ENCODE results near the gene SZT2. TPM values are rescaled to one million over a fixed set of nuclear protein-coding genes. Genes with fewer than 3 reads are reported as not detected.

The SZT2 gene
- polyA plus RNA-seq, 1 donor = 26.3 TPM

DNA sequence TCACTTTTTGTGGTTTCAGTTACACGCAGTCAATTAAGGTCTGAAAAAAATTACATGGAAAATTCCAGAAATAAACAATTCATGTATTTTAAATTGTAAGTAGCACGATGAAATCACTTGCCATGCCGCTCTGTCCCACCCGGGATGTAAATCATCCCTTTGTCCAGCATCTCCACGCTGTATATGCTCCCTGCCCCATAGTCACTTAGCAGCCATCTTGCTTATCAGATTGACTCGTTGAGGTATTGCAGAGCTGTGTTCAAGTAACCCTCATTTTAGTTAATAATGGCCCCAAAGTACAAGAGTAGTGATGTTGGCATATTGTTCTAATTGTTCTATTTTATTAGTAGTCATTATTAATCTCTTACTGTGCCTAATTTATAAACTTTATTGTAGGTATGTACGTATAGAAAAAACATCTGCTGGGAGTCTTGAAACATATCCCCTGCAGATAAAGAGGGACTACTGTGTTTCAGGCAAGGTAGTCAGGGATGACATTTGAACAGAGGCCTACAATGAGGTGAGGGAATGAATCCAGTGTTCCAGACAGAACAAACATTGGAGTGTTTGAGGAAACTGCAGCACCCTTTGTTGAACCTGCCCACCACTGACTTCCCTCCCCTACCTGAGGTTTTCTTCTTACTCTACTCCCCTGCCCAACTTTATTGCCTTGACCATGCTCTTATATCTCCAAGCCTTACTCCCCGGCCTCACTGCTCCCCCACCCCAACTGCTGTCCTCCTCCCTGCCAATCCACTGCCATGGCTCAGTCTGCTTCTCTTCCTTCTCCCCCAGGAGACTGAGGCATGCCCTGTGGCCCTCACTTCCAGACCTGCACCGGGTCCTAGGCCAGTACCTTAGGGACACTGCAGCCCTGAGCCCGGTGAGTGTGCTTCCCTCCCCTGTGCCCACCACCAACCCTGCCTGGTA, 38.0 kb upstream of the SZT2 start:
- H3K4me3 ChIP-seq (ENCODE audit: low read length) = no peak overlapping the region
- peaks cover 4% of the 10 kb centered on the region for H3K27me3 ChIP-seq (ENCODE audit: control insufficient read depth, insufficient read depth, low read length)
- DNase-seq = no peak
- no peaks in the 10 kb centered on the region for H3K9me3 ChIP-seq (ENCODE audit: control insufficient read depth, low read depth, low read length)
- no peak overlapping the region for H3K27ac ChIP-seq (ENCODE audit: low read length)
- WGBS (ENCODE audit: insufficient coverage, low lambda C conversion rate) = 80% methylated on average over 2 of the region's 10 CpGs
- no peaks in the 10 kb centered on the region for H3K36me3 ChIP-seq (ENCODE audit: control insufficient read depth, insufficient read depth, low read length)
- H3K4me1 ChIP-seq (ENCODE audit: control insufficient read depth, insufficient read depth, low read length) = peaks cover 14% of the 10 kb centered on the region

DNA sequence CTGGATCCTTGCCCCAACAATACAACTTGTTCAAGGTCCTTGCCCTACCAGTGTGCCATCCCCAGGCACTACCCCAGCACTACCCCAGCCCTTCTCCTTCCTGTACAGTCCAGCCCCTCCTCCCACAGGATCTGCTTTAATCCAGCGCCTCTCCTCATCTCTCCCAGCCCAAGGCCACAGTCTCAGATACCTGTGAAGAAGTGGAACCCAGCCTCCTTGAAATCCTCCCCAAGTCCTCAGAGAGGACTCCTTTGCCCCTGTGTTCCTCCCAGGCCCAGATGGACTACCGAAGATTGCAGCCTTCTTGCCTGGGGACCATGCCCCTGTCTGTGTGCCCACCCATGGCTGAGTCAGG, 37.4 kb upstream of the SZT2 start:
- H3K4me1 ChIP-seq (ENCODE audit: control insufficient read depth, insufficient read depth, low read length) = peaks cover 18% of the 10 kb centered on the region
- WGBS (ENCODE audit: insufficient coverage, low lambda C conversion rate) = no CpG with 5 or more reads among the region's 2 CpGs
- H3K27ac ChIP-seq (ENCODE audit: low read length) = no peak overlapping the region

DNA sequence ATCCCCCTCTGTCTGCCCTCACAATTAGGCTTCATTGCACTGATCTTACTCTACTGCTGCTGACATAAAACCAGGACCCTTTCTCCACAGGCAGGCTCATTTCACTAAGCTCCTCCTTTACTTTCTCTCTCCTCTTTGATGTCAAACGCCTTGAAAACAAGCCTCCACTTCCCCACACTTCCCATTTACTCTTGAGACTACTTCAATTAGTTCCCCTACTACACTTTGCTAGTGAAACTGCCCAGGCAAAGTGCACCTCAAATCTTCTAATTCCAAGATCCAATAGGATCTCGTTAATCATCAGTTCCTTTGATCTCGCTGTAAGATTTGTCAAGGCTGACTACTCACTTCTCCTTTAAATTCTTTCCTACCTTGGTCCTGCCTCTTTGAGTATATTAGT, 36.8 kb upstream of the SZT2 start:
- DNase-seq = no peak
- 82% methylated on average over 2 of the region's 3 CpGs for WGBS (ENCODE audit: insufficient coverage, low lambda C conversion rate)
- Histone ChIP-seq H3K4me3 (ENCODE audit: low read length) (no peak overlapping the region), H3K9me3 (ENCODE audit: control insufficient read depth, low read depth, low read length) (no peaks in the 10 kb centered on the region), H3K27ac (ENCODE audit: low read length) (no peak overlapping the region), H3K27me3 (ENCODE audit: control insufficient read depth, insufficient read depth, low read length) (peaks cover 4% of the 10 kb centered on the region), H3K4me1 (ENCODE audit: control insufficient read depth, insufficient read depth, low read length) (peaks cover 20% of the 10 kb centered on the region), H3K36me3 (ENCODE audit: control insufficient read depth, insufficient read depth, low read length) (no peaks in the 10 kb centered on the region)

More for the DNA sequence above, 37.4 kb upstream of the SZT2 start:
- no peak for DNase-seq
- Histone ChIP-seq H3K27me3 (ENCODE audit: control insufficient read depth, insufficient read depth, low read length) (peaks cover 4% of the 10 kb centered on the region), H3K9me3 (ENCODE audit: control insufficient read depth, low read depth, low read length) (no peaks in the 10 kb centered on the region), H3K36me3 (ENCODE audit: control insufficient read depth, insufficient read depth, low read length) (no peaks in the 10 kb centered on the region), H3K4me3 (ENCODE audit: low read length) (no peak overlapping the region)

DNA sequence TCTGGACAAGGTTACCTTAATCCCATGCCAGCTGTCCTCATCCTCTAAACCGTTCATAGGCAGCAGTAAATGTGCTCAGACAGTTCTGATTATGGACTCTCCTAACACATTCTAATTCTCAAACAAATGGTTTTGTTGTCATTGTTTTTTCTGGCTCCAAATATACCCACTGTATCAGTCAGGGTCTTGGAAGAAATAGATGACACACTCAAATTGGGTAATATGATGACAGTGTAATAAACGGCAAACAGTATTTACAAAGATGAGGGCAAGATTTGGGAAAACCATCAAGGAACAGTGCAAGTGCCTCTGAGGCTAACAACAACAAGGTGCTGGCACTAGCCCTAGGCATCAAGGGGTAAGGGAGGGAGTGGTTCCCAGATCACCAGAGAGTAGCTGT, 35.2 kb upstream of the SZT2 start:
- WGBS (ENCODE audit: insufficient coverage, low lambda C conversion rate) = 80% methylated on average over 1 of the region's 2 CpGs
- H3K4me1 ChIP-seq (ENCODE audit: control insufficient read depth, insufficient read depth, low read length) = peaks cover 17% of the 10 kb centered on the region

GRCh38 chr1:43354936-43355335, 34.8 kb upstream of the SZT2 start:
- Histone ChIP-seq H3K4me3 (ENCODE audit: low read length) (no peak overlapping the region), H3K4me1 (ENCODE audit: control insufficient read depth, insufficient read depth, low read length) (peaks cover 16% of the 10 kb centered on the region), H3K9me3 (ENCODE audit: control insufficient read depth, low read depth, low read length) (no peaks in the 10 kb centered on the region), H3K36me3 (ENCODE audit: control insufficient read depth, insufficient read depth, low read length) (no peaks in the 10 kb centered on the region), H3K27ac (ENCODE audit: low read length) (no peak overlapping the region), H3K27me3 (ENCODE audit: control insufficient read depth, insufficient read depth, low read length) (no peaks in the 10 kb centered on the region)
- no CpG with 5 or more reads among the region's 2 CpGs for WGBS (ENCODE audit: insufficient coverage, low lambda C conversion rate)
- DNase-seq = no peak

More for the DNA sequence above, 35.2 kb upstream of the SZT2 start:
- no peak for DNase-seq
- H3K4me3 ChIP-seq (ENCODE audit: low read length) = no peak overlapping the region
- no peaks in the 10 kb centered on the region for H3K27me3 ChIP-seq (ENCODE audit: control insufficient read depth, insufficient read depth, low read length)
- H3K9me3 ChIP-seq (ENCODE audit: control insufficient read depth, low read depth, low read length) = no peaks in the 10 kb centered on the region
- H3K27ac ChIP-seq (ENCODE audit: low read length) = no peak overlapping the region
- H3K36me3 ChIP-seq (ENCODE audit: control insufficient read depth, insufficient read depth, low read length) = no peaks in the 10 kb centered on the region

GRCh38 chr1:43357251-43357650, 32.4 kb upstream of the SZT2 start:
- WGBS (ENCODE audit: insufficient coverage, low lambda C conversion rate) = no CpG with 5 or more reads among the region's 4 CpGs
- no peak for DNase-seq
- H3K4me3 ChIP-seq (ENCODE audit: low read length) = no peak overlapping the region
- no peaks in the 10 kb centered on the region for H3K9me3 ChIP-seq (ENCODE audit: control insufficient read depth, low read depth, low read length)
- H3K27me3 ChIP-seq (ENCODE audit: control insufficient read depth, insufficient read depth, low read length) = no peaks in the 10 kb centered on the region
- H3K36me3 ChIP-seq (ENCODE audit: control insufficient read depth, insufficient read depth, low read length) = peaks cover 17% of the 10 kb centered on the region
- peaks cover 14% of the 10 kb centered on the region for H3K4me1 ChIP-seq (ENCODE audit: control insufficient read depth, insufficient read depth, low read length)
- H3K27ac ChIP-seq (ENCODE audit: low read length) = no peak overlapping the region

DNA sequence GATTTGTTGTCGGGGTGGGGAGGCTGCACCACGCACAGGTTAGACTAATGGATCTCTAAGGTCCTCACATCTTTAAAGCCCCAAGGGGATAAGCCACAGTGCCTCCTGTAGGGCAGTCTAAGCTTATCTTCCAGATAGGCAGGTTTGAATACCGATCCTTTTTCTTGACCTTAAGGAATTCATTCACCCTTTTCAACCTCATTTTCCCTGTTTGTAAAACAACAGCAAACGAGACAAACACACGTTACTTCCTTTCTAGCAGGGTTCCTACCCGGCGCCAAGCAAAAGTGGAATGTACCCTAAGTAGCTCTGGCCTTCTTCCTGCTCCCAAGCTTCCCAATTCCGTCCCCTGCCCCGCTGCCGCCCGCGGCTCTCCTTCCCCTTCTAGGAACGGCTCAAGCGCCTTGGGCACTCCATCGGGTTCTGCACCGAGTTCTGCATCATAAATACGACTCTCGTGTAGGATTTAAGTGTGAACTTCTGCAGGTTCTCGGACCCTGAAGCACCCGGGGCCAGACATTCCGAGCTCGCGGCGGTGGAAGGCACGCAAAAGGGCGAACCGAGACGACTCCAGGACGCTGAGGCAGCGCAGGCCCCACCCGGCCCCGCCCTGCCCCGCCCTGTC, 31.5 kb upstream of the SZT2 start:
- DNase-seq = peak; percentile 38 to 66
- no peaks in the 10 kb centered on the region for H3K9me3 ChIP-seq (ENCODE audit: control insufficient read depth, low read depth, low read length)
- peak overlapping the region; percentile 95 for H3K27ac ChIP-seq (ENCODE audit: low read length)
- peaks cover 24% of the 10 kb centered on the region for H3K36me3 ChIP-seq (ENCODE audit: control insufficient read depth, insufficient read depth, low read length)
- WGBS (ENCODE audit: insufficient coverage, low lambda C conversion rate) = no CpG with 5 or more reads among the region's 33 CpGs
- peaks cover 14% of the 10 kb centered on the region for H3K4me1 ChIP-seq (ENCODE audit: control insufficient read depth, insufficient read depth, low read length)
- H3K27me3 ChIP-seq (ENCODE audit: control insufficient read depth, insufficient read depth, low read length) = no peaks in the 10 kb centered on the region
- peak overlapping the region; percentile 82 for H3K4me3 ChIP-seq (ENCODE audit: low read length)

DNA sequence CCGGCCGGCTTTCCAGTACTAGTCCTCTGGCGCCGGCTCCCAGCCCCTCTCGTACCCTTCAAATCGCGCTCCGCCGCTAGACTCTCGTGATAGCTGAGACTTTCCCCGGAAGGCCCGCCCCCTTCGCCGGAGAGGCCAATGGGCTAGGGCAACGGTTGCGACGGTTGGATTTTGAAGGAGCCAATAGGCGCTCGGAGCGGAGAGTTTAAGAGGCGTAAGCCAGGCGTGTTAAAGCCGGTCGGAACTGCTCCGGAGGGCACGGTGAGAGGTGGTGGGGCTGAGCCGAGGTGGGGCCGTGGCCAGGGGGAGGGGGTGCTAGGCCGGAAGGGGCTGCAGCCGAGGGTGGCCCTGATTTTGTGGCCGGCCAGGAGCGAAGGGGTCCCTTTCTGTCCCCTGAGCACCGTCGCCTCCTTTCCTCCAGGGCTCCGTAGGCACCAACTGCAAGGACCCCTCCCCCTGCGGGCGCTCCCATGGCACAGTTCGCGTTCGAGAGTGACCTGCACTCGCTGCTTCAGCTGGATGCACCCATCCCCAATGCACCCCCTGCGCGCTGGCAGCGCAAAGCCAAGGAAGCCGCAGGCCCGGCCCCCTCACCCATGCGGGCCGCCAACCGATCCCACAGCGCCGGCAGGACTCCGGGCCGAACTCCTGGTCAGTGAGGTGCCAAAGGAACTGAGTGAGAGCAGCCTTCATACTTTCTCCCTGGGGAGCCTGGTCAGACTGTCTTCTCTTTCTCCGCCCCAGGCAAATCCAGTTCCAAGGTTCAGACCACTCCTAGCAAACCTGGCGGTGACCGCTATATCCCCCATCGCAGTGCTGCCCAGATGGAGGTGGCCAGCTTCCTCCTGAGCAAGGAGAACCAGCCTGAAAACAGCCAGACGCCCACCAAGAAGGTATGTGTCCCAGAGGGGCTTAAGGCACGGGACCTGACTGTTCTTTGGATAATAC, 30.7 kb upstream of the SZT2 start, which contains the start of gene CDC20:
Gene CDC20, plus strand, starts transcription at position 236 of the 948 bp plus-strand sequence. Its CDS starts 235 bp downstream, at position 471.
- Histone ChIP-seq H3K36me3 (ENCODE audit: control insufficient read depth, insufficient read depth, low read length) (peaks cover 31% of the 10 kb centered on the region), H3K27me3 (ENCODE audit: control insufficient read depth, insufficient read depth, low read length) (no peaks in the 10 kb centered on the region), H3K4me1 (ENCODE audit: control insufficient read depth, insufficient read depth, low read length) (peaks cover 21% of the 10 kb centered on the region), H3K27ac (ENCODE audit: low read length) (peak within 1 kb of the TSS; percentile 95), H3K9me3 (ENCODE audit: control insufficient read depth, low read depth, low read length) (no peaks in the 10 kb centered on the region), H3K4me3 (ENCODE audit: low read length) (peak within 1 kb of the TSS; percentile 82)
- DNase-seq = peak; percentile 96 to 98
- WGBS (ENCODE audit: insufficient coverage, low lambda C conversion rate) = no CpG with 5 or more reads among the region's 59 CpGs

DNA sequence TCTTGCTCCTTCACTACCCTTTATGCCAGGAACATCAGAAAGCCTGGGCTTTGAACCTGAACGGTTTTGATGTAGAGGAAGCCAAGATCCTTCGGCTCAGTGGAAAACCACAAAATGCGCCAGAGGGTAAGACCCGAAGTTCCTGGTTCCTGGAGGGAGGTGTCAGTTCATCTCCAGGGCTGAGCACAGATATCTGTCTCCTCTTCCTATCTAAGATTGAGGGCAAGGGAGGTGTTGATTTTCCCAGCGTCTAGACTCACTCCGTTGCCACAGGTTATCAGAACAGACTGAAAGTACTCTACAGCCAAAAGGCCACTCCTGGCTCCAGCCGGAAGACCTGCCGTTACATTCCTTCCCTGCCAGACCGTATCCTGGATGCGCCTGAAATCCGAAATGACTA, 30.0 kb upstream of the SZT2 start:
- Histone ChIP-seq H3K36me3 (ENCODE audit: control insufficient read depth, insufficient read depth, low read length) (peaks cover 38% of the 10 kb centered on the region), H3K27ac (ENCODE audit: low read length) (no peak overlapping the region), H3K4me1 (ENCODE audit: control insufficient read depth, insufficient read depth, low read length) (peaks cover 28% of the 10 kb centered on the region), H3K9me3 (ENCODE audit: control insufficient read depth, low read depth, low read length) (no peaks in the 10 kb centered on the region), H3K4me3 (ENCODE audit: low read length) (peak overlapping the region; percentile 82), H3K27me3 (ENCODE audit: control insufficient read depth, insufficient read depth, low read length) (no peaks in the 10 kb centered on the region)
- DNase-seq = no peak
- 25% methylated on average over 2 of the region's 11 CpGs for WGBS (ENCODE audit: insufficient coverage, low lambda C conversion rate)

DNA sequence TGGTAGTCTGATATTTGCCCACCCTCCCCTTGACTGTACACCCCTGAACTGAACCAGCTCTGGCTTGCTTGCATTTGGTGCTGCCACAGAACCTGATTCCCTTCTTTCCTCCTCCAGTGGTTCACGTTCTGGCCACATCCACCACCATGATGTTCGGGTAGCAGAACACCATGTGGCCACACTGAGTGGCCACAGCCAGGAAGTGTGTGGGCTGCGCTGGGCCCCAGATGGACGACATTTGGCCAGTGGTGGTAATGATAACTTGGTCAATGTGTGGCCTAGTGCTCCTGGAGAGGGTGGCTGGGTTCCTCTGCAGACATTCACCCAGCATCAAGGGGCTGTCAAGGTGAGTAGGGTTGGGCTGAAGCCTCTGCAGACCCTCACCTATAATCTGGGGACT, 29.1 kb upstream of the SZT2 start:
- Histone ChIP-seq H3K27ac (ENCODE audit: low read length) (no peak overlapping the region), H3K4me1 (ENCODE audit: control insufficient read depth, insufficient read depth, low read length) (peaks cover 32% of the 10 kb centered on the region), H3K36me3 (ENCODE audit: control insufficient read depth, insufficient read depth, low read length) (peaks cover 47% of the 10 kb centered on the region), H3K27me3 (ENCODE audit: control insufficient read depth, insufficient read depth, low read length) (no peaks in the 10 kb centered on the region), H3K4me3 (ENCODE audit: low read length) (no peak overlapping the region), H3K9me3 (ENCODE audit: control insufficient read depth, low read depth, low read length) (no peaks in the 10 kb centered on the region)
- DNase-seq = no peak
- WGBS (ENCODE audit: insufficient coverage, low lambda C conversion rate) = no CpG with 5 or more reads among the region's 4 CpGs
